MM.1S (cell line): ENCODE measurements around the gene MYO9A.

Source experiments
- CTCF ChIP-seq: fragments of 300-600 bp; sonication (generic); IDR thresholded peaks from 2 replicates; pipeline ENCODE4 v1.5.1; 2016; ENCODE audit warnings: antibody characterized with exemption, low read length, mixed read lengths
- EZH2 ChIP-seq: fragments of 300-600 bp; sonication (generic); optimal IDR thresholded peaks from 2 replicates; pipeline ENCODE3; 2017; ENCODE audit warnings: low read depth, mild to moderate bottlenecking, antibody characterized with exemption, low read length, mixed read lengths

- no peak for TF ChIP-seq EZH2
- no peak for TF ChIP-seq CTCF
These were observed 17.8 kb upstream of the MYO9A start for GRCh38 chr15:72135719-72136118.
